Measurements from ENCODE around the gene TUBGCP5.
A peak's percentile ranks its signal among the peaks of the same experiment; 100 is the strongest.
"Not testable (repeated sequence)": the region's sequence is repeated elsewhere in the genome, so short reads cannot be mapped to it uniquely, and the experiment has no call there.

The TUBGCP5 gene

DNA sequence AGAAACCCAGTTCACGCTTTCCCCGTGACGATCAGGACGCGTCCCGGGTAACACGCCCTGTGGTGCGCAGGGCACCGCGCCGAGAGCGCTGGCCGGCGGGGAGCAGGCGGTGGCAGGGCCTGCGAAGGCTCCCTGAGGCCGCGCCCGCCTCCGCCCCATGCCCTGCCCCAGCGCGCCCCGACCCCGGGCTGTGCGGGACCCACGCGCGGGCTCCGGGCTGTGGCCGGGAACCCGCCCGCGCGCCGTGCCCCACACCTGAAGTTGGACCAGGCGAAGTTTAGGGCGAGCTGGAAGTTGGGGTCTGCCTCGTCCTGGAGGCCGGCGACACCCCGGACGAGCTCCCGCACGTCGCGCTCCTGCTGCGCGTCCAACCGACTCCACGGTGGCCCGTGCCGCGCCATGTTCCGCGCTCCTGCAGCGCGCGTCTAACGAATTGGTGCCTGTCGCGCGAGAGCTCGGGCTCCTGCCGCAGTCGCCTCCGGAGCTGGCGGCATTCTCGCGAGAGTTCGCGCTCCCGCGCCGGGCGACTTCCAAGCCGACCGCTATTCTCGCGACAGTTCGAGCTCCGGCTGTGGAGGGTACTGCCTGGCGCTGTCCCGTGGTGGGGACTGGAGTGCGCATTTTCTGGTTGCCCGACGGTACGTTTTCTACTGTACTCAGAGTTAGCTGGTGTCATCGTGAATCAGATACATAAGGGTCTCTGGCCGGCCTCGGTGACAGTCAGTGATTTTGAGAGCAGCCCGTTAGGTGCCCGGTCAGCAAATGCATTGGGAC, at the start of gene TUBGCP5:
Gene TUBGCP5, minus strand, starts transcription at position 427 of the 774 bp plus-strand sequence. Its CDS starts 26 bp downstream, at position 401.
- peak; percentile 50 for DNase-seq

DNA sequence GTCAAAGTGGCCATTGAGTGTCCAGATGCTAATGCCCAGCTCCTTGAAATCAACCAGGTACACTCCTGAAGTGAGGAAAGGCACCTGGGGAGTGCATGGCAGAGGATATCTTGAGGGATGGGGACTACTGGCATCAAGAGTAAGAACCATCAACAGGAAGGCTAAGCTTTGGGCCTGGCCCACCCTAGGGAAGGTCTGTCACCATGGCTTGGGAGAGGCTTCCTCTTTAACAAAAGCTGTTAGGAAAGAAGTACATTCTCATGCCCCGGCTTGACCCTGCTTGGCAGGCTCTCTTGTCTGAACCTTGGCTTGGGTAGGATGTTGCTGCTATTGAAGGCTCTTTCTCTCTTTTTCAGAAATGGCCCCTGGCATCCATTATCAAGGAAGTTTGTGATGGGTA, 43.7 kb upstream of the TUBGCP5 start:
- DNase-seq = no peak

DNA sequence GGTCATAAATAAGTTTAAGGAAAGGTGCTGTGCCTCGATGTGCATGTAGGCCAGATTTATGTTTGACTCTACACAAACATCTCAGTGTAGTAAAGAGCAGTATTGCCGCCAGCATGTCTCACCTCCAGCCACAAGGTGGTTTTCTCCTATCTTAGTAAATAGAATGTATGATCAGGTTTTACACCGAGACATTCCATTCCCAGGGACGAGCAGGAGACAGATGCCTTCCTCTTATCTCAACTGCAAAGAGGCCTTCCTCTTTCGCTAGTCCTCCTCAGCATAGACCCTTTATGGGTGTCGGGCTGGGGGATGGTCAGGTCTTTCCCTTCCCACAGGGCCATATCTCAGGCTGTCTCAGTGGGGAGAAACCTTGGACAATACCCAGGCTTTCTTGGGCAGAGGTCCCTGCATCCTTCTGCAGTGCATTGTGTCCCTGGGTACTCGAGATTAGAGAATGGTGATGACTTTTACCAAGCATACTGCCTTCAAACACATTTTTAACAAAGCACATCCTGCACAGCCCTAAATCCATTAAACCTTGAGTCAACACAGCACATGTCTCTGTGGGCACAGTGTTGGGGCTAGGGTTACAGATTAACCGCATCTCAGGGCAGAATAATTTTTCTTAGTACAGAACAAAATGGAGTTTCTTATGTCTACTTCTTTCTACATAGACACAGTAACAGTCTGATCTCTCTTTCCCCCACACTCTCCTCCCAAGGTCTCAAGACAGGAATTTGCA, 42.8 kb upstream of the TUBGCP5 start:
- not testable (repeated sequence) for DNase-seq

DNA sequence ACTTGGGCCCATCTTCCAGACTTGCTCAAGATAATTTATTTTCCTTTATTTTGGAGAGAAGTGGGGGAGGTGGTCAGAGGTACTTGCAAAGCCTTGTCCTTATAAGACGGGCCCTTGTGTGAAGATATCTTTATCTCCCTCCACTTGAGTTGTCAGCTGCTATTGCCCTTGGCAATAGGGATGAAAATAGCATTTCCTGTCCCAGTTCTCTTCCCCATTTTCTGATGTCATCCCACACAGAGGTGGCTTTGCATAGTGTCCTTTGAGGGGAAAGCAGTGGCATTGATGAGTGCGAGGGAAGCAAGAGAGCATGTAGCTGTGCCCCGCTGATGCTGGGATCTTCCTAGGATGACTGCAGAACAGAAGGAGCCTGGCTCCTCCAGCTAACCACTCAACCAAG, 41.9 kb upstream of the TUBGCP5 start:
- DNase-seq = no peak

DNA sequence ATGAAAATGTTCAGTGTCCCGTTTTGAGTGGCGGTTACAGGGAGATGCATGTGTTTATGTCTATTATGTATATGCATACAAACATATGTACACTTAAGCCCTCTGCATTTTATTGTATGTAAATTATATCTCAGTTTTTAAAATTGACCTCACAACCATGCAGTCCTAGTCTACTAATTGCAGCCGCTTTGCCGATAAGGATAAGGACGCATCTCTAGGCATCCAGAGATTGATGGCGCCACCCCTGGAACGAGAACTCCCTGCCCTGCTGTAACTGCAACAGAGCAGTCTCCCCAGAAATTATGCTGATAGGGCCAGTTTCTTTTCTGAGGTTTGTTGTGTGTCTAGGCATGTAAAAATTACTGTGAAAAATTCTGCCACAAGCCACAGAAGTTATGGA, 40.4 kb upstream of the TUBGCP5 start:
- no peak for DNase-seq

DNA sequence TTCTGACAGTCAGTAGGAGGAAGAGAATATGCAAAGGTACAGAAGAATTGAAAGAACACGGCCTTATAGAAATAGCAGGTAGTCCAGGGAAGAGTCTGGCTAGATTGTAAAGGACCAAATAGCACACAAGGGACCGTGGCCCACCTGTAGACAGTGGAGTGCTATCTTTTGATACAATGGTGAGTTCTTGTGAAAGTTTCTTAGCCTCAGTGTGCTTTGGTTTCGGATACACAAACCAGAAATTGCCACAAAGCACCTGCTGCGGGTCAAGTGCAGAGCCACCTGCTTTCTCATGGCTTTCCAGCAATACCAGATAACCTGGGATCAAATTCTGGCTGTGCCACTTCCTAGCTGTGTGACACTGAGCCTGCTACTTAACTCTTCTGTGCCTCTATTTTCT, 36.6 kb upstream of the TUBGCP5 start:
- no peak for DNase-seq

DNA sequence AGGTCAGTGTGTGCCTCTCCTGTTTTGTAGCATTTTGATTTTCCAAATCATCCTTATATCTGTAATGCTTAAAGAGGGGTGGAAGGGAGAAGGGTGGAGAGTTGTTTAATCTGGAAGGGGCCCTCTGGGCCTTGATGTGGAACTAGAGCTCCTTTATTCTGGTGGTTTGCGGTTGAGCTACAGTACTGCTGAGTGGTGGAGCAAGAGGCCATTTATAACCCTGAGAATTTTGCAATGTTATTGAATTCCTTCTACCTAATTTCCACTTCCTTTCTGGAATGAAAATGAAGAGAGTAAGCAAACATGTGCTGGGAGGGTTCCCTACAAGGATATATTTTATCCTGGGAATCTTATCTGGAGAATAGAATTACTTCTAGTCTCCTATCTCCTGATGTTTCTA, 35.3 kb upstream of the TUBGCP5 start:
- peak; percentile 27 for DNase-seq

DNA sequence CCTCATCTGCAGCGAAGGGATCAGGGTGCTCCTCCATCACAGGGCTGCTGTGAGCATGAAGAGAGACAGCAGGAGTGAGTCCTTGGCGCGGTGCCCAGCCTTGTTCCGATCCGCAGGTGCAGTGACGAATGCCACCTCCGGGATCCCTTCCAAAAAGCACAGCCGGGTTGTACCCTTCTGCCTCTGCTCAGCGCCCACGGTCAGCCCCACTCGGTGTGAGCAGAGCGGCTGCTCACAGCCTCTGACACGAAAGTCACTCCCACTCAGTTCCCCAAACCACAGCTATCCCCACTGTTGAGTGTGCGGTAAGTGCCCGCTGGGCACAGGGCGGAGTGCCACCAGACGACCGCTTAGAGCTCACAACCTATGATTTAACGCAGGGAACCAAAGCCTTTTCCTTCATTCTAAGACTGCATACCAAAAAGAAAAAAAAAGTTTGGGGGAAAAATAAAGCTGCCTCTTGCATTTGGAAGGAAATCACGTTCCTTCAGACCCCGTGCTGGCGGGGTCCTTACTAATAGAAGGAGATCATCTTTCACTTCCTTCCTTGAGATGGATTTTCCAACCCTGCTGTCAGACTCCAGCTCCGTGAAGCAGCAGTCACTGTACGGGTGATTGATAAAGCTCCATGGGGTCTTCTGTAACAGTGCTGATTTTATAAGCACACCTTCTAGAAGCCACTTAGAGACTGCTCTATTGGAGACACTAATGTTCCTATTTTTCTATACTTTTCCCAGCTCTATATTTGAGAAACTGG, 34.7 kb upstream of the TUBGCP5 start:
- no peak for DNase-seq

DNA sequence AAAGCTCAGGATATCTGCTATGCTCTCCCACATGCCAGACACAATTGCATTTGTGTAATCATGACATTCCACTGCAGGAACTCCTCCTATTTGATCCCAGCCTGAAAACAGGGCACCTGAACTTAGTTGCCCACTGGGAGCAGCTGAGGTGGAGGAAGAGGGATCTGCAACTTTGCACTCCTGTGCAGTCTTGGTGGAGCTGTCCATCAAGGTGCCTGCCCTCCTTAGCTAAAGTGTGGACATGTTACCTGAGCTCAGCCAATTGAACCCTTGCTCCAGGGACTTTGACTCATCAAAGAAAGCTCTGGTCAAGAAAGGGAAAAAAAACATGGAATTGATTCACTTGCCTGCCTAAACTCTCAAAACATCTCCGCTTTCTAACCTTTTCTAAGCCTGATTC, 33.3 kb upstream of the TUBGCP5 start:
- no peak for DNase-seq

DNA sequence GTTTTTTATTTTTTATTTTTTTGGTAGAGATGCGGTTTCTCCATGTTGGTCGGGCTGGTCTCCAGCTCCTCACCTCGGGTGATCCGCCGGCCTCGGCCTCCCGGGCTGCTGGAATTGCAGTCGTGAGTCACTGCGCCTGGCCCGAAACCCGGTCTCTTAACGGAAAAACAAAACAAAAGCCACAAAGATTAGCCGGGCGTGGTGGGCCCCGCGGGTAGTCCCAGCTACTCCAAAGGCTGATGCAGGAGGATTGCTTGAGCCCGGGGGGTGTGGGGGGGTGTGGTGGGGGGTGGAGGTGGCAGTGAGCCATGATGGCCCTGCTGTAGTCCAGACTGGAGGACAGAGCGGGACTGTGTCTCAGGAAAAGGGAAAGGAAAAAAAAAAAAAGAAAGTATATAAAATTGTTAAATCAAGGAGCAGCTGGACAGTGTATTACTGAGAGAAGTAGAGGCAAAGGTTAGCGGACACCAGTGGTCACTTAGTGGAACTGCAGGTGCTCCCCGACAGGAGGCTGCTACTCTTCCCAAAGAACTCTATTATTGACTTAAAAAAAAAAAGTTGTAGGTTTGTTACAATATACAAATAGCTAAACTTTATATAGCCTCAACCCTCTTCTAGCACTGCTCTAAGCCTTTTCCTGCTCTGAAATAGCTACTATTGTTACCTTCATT, 30.3 kb upstream of the TUBGCP5 start:
- no peak for DNase-seq

DNA sequence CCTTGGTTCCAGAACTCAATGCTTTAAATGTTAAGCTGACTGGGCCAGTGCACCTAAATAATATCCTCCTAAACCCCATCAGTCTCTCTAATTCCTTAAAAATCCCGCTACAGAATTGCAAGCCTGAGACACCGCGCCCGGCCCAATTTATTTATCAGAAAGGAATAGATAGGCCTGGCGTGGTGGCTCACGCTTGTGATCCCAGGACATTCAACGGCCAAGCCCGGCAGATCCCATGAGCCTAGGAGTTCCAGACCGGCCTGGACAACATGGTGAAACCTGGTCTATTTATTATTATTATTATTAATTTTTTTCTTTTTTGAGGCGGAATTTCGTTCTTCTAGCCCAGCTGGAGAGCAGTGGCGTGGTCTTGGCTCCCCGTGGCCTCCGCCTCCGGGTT, 28.0 kb upstream of the TUBGCP5 start:
- no peak for DNase-seq

DNA sequence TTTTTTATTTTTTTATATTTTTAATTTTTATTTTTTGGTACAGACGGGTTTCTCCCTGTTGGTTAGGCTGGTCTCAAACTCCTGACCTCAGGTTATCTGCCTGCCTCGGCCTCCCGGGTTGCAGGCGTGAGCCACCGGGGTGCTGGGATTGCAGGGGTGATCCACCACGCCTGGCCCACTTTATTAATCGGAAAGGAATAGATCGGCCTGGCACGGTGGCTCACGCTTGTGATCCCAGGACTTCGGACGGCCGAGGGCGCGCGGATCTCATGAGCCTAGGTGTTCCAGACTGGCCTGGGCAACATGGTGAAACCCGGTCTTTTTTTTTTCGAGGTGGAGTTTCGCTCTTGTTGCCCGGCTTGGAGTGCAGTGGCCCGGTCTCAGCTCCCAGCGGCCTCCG, 26.5 kb upstream of the TUBGCP5 start:
- no peak for DNase-seq

DNA sequence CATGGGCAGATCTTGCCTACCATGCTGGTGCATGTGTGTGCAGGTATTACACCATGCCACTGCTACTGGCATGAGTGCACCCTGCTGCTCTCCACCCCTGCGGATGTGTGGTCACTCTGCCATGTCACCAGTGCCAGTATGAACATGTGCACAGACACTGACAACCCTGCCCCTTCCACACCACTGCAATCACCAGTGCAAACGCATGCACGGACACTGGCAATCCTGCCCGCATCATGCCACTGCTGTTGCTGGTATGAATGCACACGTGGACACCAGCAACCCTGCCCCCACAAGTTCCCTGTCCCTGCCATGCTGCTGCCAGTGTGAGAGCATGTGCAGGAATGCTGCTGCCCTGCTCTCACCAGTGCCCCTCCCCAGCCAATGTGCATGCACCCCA, 24.8 kb upstream of the TUBGCP5 start:
- DNase-seq = no peak

DNA sequence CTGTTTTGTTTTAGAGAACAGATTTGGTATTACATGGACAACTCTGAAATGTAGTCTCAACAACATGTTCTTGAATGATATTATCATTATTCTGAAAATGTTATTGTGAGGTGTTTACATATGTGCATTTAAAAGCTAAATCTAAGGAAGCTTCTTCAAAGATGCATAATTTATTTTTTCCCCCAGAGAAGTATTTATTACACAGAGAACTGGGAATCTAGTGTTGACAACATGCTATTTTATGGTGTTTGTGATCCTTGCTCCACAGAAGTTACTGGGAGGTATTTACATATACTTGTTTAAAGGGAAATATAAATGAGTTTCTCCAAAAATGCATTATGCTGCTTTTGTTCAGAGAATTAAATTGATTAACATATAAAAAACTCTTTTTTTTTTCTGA, 18.3 kb upstream of the TUBGCP5 start:
- DNase-seq = no peak

DNA sequence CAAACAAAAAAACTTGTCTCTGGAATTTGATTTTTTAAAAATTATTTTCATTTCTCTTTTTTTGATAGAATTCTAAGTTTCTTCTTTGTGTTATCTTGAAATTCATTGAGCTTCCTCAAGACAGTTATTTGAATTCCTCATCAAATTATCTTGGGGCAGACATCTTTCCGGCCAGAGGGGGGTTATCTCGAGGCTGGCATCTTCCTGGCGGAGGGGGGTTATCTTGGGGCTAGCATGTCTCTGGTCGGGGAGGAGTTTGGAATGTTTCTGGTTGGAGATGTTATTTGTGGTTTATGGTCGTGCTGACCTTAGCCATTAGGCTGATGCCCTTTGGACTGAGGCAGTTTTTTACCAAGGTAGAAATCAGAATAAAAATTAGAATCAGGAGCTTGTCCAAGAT, 15.9 kb upstream of the TUBGCP5 start:
- no peak for DNase-seq

DNA sequence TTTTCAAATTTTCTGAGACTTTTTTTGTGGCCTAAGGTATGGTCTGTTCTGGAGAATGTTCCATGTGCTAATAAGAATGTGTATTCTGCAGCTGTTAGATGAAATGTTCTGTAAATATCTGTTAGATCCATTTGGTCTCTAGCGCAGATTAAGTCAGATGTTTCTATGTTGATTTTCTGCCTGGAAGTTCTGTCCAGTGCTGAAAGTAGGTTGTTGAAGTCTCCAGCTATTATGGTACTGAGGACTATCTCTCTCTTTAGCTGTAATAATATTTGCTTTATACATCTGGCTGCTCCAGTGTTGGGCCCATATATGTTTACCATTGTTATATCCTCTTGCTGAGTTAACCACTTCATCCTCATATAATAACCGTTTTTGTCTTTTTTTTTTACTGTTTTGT, 13.2 kb upstream of the TUBGCP5 start:
- DNase-seq = no peak

DNA sequence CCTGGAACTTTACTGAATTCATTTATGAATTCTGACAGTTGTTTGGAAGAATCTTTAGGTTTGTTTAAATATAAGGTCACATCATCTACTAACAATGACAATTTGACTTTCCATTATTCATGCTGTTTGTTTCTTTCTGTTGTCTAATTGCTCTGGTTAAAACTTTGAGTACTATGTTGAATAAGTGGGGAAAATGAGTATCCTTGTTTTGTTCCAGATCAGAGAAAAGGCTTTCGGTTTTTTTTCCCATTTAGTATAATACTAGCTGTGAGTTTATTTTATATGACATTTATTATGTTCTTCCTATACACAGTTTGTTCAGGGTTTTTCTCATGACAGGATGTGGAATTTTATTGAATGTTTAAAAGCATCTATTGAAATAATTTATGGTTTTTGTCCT, 11.3 kb upstream of the TUBGCP5 start:
- no peak for DNase-seq

DNA sequence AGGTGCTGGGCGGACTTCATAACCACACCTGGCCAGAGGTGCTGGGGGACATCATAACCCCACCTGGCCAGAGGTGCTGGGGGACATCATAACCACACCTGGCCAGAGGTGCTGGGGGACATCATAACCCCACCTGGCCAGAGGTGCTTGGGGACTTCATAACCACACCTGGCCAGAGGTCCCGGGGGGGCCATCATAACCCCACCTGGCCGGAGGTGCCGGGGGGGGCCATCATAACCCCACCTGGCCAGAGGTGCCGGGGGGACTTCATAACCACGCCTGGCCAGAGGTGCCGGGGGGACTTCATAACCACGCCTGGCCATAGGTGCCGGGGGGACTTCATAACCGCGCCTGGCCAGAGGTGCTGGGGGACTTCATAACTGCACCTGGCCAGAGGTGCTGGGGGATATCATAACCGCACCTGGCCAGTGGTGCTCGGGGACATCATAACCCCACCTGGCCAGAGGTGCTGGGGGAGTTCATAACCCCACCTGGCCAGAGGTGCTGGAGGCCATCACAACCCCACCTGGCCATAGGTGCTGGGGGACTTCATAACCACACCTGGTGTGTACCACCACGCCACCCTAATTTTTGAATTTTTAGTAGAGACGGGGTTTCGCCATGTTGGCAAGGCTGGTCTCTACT, 10.7 kb upstream of the TUBGCP5 start:
- no peak for DNase-seq

DNA sequence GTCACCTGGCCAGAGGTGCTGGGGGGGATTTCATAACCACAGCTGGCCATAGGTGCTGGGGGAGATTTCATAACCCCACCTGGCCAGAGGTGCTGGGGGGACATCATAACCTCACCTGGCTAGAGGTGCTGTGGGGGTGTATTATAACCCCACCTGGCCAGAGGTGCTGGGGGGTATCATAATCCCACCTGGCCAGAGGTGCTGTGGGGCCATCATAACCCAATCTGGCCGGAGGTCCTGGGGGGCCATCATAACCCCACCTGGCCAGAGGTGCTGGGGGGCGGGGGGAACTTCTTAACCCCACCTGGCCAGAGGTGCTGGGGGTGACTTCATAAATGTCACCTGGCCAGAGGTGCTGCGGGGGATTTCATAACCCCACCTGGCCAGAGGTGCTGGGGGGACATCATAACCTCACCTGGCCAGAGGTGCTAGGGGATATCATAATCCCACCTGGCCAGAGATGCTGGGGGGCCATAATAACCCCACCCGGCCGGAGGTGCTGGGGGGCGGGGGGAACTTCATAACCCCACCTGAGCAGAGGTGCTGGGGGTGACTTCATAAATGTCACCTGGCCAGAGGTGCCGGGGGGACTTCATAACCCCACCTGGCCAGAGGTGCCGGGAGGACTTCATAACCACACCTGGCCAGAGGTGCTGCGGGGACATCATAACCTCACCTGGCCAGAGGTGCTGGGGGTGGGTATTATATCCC, 9.4 kb upstream of the TUBGCP5 start:
- not testable (repeated sequence) for DNase-seq

DNA sequence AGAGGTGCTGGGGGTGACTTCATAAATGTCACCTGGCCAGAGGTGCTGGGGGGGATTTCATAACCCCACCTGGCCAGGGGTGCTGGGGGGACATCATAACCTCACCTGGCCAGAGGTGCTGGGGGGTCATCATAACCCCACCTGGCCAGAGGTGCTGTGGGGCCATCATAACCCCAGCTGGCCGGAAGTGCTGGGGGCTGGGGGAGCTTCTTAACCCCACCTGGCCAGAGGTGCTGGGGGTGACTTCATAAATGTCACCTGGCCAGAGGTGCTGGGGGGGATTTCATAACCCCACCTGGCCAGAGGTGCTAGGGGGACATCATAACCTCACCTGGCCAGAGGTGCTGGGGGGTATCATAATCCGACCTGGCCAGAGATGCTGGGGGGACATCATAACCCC, 4.6 kb upstream of the TUBGCP5 start:
- not testable (repeated sequence) for DNase-seq

DNA sequence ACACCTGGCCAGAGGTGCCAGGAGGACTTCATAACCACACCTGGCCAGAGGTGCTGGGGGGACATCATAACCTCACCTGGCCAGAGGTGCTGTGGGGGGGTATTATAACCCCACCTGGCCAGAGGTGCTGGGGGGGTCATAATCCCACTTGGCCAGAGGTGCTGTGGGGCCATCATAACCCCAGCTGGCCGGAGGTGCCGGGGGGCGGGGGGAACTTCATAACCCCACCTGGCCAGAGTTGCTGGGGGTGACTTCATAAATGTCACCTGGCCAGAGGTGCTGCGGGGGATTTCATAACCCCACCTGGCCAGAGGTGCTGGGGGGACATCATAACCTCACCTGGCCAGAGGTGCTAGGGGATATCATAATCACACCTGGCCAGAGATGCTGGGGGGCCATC, 4.2 kb upstream of the TUBGCP5 start:
- DNase-seq = not testable (repeated sequence)

DNA sequence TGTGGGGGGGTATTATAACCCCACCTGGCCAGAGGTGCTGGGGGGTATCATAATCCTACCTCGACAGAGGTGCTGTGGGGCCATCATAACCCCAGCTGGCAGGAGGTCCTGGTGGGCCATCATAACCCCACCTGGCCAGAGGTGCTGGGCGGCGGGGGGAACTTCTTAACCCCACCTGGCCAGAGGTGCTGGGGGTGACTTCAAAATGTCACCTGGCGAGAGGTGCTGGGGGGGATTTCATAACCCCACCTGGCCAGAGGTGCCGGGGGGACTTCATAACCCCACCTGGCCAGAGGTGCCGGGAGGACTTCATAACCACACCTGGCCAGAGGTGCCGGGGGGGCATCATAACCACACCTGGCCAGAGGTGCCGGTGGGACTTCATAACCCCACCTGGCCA, 2.4 kb upstream of the TUBGCP5 start:
- DNase-seq = not testable (repeated sequence)
